Measurements from ENCODE around the gene KLHL12. TPM values are rescaled to one million over a fixed set of nuclear protein-coding genes. Genes with fewer than 3 reads are reported as not detected.

KLHL12 gene
- total RNA-seq, 1 donor from 2014 or later = 51.1 TPM

- no peak overlapping the region for H3K4me3 ChIP-seq (ENCODE audit: low read depth, low read length)
- H3K36me3 ChIP-seq (ENCODE audit: control insufficient read depth, insufficient read depth, low read length) = peaks cover 7% of the 10 kb centered on the region
- peak; percentile 66 for DNase-seq (ENCODE audit: low read depth)
- H3K27me3 ChIP-seq (ENCODE audit: control insufficient read depth, insufficient read depth, low read length) = no peaks in the 10 kb centered on the region
- no peak for FAIRE-seq
- TF ChIP-seq CTCF (IDR thresholded peaks at IDR 0.05; ENCODE audit: insufficient read depth, low read length, severe bottlenecking) = no peak
Measured at GRCh38 chr1:202954057-202954745, 27.2 kb upstream of the KLHL12 start.

GRCh38 chr1:202953392-202953791, 26.4 kb upstream of the KLHL12 start:
- TF ChIP-seq CTCF (IDR thresholded peaks at IDR 0.05; ENCODE audit: insufficient read depth, low read length, severe bottlenecking) = no peak
- no peaks in the 10 kb centered on the region for H3K27me3 ChIP-seq (ENCODE audit: control insufficient read depth, insufficient read depth, low read length)
- peaks cover 8% of the 10 kb centered on the region for H3K36me3 ChIP-seq (ENCODE audit: control insufficient read depth, insufficient read depth, low read length)
- DNase-seq (ENCODE audit: low read depth) = no peak
- FAIRE-seq = no peak
- H3K4me3 ChIP-seq (ENCODE audit: low read depth, low read length) = no peak overlapping the region

- H3K4me3 ChIP-seq (ENCODE audit: low read depth, low read length) = no peak overlapping the region
- no peaks in the 10 kb centered on the region for H3K27me3 ChIP-seq (ENCODE audit: control insufficient read depth, insufficient read depth, low read length)
- TF ChIP-seq CTCF (IDR thresholded peaks at IDR 0.05; ENCODE audit: insufficient read depth, low read length, severe bottlenecking) = no peak
- H3K36me3 ChIP-seq (ENCODE audit: control insufficient read depth, insufficient read depth, low read length) = peaks cover 12% of the 10 kb centered on the region
- DNase-seq (ENCODE audit: low read depth) = peak; percentile 97
- peak; percentile 87 for FAIRE-seq
Measured at GRCh38 chr1:202952818-202953217, 25.8 kb upstream of the KLHL12 start.

GRCh38 chr1:202952099-202952498, 25.1 kb upstream of the KLHL12 start:
- Histone ChIP-seq H3K36me3 (ENCODE audit: control insufficient read depth, insufficient read depth, low read length) (peaks cover 12% of the 10 kb centered on the region), H3K27me3 (ENCODE audit: control insufficient read depth, insufficient read depth, low read length) (no peaks in the 10 kb centered on the region), H3K4me3 (ENCODE audit: low read depth, low read length) (no peak overlapping the region)
- FAIRE-seq = no peak
- no peak for TF ChIP-seq CTCF (IDR thresholded peaks at IDR 0.05; ENCODE audit: insufficient read depth, low read length, severe bottlenecking)
- DNase-seq (ENCODE audit: low read depth) = no peak

GRCh38 chr1:202951437-202951836, 24.4 kb upstream of the KLHL12 start:
- H3K36me3 ChIP-seq (ENCODE audit: control insufficient read depth, insufficient read depth, low read length) = peaks cover 14% of the 10 kb centered on the region
- no peak for FAIRE-seq

More at GRCh38 chr1:202951437-202951836, 24.4 kb upstream of the KLHL12 start:
- no peak for TF ChIP-seq CTCF (IDR thresholded peaks at IDR 0.05; ENCODE audit: insufficient read depth, low read length, severe bottlenecking)
- H3K4me3 ChIP-seq (ENCODE audit: low read depth, low read length) = no peak overlapping the region
- no peaks in the 10 kb centered on the region for H3K27me3 ChIP-seq (ENCODE audit: control insufficient read depth, insufficient read depth, low read length)
- no peak for DNase-seq (ENCODE audit: low read depth)

All from bronchial epithelial cell (primary cell).